ENCODE measurements around the gene TBPL2.

GRCh38 chr14:55377236-55377635 lies 63.2 kb downstream of the TBPL2 start:
- TF ChIP-seq POLR2A (IDR thresholded peaks at IDR 0.05), result no peak
- TF ChIP-seq CTCF (IDR thresholded peaks at IDR 0.05), result no peak

All from right lobe of liver (tissue), 4 donors.